Thyroid gland (tissue), 4 donors: Measurements from ENCODE around the gene CNTN5.

Source experiments
- CTCF ChIP-seq, 6 experiments: fragments of 200-600 bp in 3 of 6; fragments of 450-650 bp in 3 of 6; sonication (generic) in 3 of 6; IDR thresholded peaks; one replicate each; pipeline ENCODE4 v1.5.1; 2016 to 2019; ENCODE audit warnings: antibody characterized with exemption in 6 of 6, mild to moderate bottlenecking in 2 of 6, inconsistent platforms in 1 of 6, moderate library complexity in 1 of 6
- POLR2A ChIP-seq, 2 donors: fragments of 450-650 bp; IDR thresholded peaks; one replicate each; pipeline ENCODE4 v1.6.1; 2017; ENCODE audit warnings: antibody characterized with exemption in 2 of 2, mild to moderate bottlenecking in 2 of 2, moderate library complexity in 1 of 2

DNA sequence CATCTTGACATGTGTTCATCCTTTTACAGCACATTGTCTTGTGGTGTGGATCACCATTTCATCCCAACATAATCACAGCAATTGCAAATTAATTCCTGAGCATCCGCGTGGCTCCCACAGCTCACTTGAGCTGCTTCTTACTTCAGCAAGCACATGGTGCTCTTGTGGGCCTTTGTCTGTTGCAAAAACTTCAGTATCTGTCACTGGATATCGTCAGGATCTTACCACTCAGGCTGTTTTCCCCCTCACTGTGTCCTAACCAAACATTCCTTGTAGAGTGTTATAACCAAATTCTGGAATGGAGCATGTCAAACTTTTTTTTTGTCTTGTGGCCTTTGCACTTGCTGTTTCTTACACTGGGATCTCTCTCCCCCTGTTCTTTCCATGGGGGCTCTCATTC lies 983.2 kb downstream of the CNTN5 start:
- TF ChIP-seq CTCF (IDR thresholded peaks at IDR 0.05) (no peak), POLR2A (IDR thresholded peaks at IDR 0.05) (no peak)
